ENCODE measurements around the gene ZNF581.

Gene ZNF581

DNA sequence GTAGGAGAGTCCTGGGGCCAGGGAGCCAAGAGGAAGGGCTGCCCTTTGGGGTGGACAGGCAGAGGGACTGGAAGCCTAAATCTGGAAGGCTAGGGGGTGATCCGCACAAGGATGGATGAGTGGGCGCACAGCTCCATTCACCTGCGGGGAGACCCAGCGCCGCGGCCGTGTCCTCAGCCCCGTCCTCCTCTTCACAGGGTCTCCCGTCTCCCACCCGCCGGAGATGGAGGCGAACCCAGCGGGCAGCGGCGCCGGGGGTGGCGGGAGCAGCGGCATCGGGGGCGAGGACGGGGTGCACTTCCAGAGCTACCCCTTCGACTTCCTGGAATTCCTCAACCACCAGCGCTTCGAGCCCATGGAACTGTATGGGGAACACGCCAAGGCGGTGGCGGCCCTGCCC is 30.1 kb upstream of the ZNF581 start:
- TF ChIP-seq RAD21 (IDR thresholded peaks at IDR 0.05; ENCODE audit: low read depth) (no peak), TCF12 (IDR thresholded peaks at IDR 0.05; ENCODE audit: low read depth) (no peak)

DNA sequence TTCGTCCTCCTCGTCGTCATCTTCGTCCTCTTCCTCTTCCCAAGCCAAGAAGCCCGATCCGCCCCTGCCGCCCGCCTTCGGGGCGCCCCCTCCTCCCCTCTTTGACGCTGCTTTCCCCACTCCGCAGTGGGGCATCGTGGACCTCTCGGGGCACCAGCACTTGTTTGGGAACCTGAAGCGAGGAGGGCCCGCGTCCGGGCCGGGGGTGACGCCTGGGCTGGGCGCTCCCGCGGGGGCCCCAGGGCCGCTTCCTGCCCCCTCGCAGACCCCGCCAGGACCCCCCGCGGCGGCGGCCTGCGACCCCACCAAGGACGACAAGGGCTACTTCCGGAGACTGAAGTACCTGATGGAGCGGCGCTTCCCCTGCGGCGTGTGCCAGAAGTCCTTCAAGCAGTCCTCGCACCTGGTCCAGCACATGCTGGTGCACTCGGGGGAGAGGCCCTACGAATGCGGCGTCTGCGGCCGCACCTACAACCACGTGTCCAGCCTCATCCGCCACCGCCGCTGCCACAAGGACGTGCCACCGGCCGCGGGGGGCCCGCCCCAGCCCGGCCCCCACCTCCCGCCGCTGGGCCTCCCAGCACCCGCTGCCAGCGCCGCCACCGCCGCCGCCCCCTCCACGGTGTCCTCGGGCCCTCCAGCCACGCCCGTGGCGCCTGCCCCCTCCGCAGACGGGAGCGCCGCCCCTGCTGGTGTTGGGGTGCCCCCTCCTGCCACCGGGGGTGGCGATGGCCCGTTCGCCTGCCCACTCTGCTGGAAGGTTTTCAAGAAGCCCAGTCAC is 29.3 kb upstream of the ZNF581 start:
- TF ChIP-seq TEAD4 (IDR thresholded peaks at IDR 0.05) (no peak), TCF12 (IDR thresholded peaks at IDR 0.05; ENCODE audit: low read depth) (no peak), ZBTB7A (IDR thresholded peaks at IDR 0.05; ENCODE audit: low read depth) (no peak), EGR1 (IDR thresholded peaks at IDR 0.05) (no peak), NFIC (IDR thresholded peaks at IDR 0.05) (no peak), RAD21 (IDR thresholded peaks at IDR 0.05; ENCODE audit: low read depth) (no peak), YY1 (IDR thresholded peaks at IDR 0.05; ENCODE audit: low read depth) (no peak), EP300 (IDR thresholded peaks at IDR 0.05; ENCODE audit: borderline replicate concordance) (no peak), CEBPB (IDR thresholded peaks at IDR 0.05) (no peak), CREB1 (IDR thresholded peaks at IDR 0.05; ENCODE audit: low read depth) (no peak), FOXM1 (IDR thresholded peaks at IDR 0.05; ENCODE audit: borderline replicate concordance, low read depth) (no peak), TAF1 (IDR thresholded peaks at IDR 0.05; ENCODE audit: low read depth) (no peak)
- TF ChIP-seq, protein P1, sequence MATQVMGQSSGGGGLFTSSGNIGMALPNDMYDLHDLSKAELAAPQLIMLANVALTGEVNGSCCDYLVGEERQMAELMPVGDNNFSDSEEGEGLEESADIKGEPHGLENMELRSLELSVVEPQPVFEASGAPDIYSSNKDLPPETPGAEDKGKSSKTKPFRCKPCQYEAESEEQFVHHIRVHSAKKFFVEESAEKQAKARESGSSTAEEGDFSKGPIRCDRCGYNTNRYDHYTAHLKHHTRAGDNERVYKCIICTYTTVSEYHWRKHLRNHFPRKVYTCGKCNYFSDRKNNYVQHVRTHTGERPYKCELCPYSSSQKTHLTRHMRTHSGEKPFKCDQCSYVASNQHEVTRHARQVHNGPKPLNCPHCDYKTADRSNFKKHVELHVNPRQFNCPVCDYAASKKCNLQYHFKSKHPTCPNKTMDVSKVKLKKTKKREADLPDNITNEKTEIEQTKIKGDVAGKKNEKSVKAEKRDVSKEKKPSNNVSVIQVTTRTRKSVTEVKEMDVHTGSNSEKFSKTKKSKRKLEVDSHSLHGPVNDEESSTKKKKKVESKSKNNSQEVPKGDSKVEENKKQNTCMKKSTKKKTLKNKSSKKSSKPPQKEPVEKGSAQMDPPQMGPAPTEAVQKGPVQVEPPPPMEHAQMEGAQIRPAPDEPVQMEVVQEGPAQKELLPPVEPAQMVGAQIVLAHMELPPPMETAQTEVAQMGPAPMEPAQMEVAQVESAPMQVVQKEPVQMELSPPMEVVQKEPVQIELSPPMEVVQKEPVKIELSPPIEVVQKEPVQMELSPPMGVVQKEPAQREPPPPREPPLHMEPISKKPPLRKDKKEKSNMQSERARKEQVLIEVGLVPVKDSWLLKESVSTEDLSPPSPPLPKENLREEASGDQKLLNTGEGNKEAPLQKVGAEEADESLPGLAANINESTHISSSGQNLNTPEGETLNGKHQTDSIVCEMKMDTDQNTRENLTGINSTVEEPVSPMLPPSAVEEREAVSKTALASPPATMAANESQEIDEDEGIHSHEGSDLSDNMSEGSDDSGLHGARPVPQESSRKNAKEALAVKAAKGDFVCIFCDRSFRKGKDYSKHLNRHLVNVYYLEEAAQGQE (IDR thresholded peaks at IDR 0.05; ENCODE audit: low read depth) = no peak
- TF ChIP-seq, protein P2, sequence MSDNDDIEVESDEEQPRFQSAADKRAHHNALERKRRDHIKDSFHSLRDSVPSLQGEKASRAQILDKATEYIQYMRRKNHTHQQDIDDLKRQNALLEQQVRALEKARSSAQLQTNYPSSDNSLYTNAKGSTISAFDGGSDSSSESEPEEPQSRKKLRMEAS (IDR thresholded peaks at IDR 0.05) = no peak
- TF ChIP-seq, protein P3, sequence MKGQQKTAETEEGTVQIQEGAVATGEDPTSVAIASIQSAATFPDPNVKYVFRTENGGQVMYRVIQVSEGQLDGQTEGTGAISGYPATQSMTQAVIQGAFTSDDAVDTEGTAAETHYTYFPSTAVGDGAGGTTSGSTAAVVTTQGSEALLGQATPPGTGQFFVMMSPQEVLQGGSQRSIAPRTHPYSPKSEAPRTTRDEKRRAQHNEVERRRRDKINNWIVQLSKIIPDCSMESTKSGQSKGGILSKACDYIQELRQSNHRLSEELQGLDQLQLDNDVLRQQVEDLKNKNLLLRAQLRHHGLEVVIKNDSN (IDR thresholded peaks at IDR 0.05) = no peak

DNA sequence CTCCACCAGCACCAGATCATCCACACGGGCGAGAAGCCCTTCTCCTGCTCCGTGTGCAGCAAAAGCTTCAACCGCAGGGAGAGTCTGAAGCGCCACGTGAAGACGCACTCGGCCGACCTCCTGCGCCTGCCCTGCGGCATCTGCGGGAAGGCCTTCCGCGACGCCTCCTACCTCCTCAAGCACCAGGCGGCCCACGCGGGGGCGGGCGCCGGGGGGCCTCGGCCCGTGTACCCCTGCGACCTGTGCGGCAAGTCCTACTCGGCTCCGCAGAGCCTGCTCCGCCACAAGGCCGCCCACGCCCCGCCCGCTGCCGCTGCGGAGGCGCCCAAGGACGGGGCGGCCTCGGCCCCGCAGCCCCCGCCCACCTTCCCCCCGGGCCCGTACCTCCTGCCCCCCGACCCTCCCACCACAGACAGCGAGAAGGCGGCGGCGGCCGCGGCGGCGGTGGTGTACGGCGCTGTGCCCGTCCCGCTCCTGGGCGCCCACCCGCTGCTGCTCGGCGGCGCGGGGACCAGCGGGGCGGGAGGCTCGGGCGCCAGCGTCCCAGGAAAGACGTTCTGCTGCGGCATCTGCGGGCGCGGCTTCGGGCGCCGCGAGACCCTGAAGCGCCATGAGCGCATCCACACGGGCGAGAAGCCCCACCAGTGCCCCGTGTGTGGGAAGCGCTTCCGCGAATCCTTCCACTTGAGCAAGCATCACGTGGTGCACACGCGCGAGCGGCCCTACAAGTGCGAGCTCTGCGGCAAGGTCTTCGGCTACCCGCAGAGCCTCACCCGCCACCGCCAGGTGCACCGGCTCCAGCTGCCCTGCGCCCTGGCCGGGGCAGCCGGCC is 28.5 kb upstream of the ZNF581 start:
- TF ChIP-seq, protein P2 (IDR thresholded peaks at IDR 0.05) = no peak
- no peak for TF ChIP-seq FOXM1 (IDR thresholded peaks at IDR 0.05; ENCODE audit: borderline replicate concordance, low read depth)
- TF ChIP-seq EP300 (IDR thresholded peaks at IDR 0.05; ENCODE audit: borderline replicate concordance) = no peak
- TF ChIP-seq CREB1 (IDR thresholded peaks at IDR 0.05; ENCODE audit: low read depth) = no peak
- TF ChIP-seq YY1 (IDR thresholded peaks at IDR 0.05; ENCODE audit: low read depth) = no peak
- no peak for TF ChIP-seq CEBPB (IDR thresholded peaks at IDR 0.05)
- TF ChIP-seq TCF12 (IDR thresholded peaks at IDR 0.05; ENCODE audit: low read depth) = no peak
- TF ChIP-seq NFIC (IDR thresholded peaks at IDR 0.05) = no peak
- TF ChIP-seq, protein P3 (IDR thresholded peaks at IDR 0.05) = no peak
- TF ChIP-seq EGR1 (IDR thresholded peaks at IDR 0.05) = no peak
- no peak for TF ChIP-seq TEAD4 (IDR thresholded peaks at IDR 0.05)

DNA sequence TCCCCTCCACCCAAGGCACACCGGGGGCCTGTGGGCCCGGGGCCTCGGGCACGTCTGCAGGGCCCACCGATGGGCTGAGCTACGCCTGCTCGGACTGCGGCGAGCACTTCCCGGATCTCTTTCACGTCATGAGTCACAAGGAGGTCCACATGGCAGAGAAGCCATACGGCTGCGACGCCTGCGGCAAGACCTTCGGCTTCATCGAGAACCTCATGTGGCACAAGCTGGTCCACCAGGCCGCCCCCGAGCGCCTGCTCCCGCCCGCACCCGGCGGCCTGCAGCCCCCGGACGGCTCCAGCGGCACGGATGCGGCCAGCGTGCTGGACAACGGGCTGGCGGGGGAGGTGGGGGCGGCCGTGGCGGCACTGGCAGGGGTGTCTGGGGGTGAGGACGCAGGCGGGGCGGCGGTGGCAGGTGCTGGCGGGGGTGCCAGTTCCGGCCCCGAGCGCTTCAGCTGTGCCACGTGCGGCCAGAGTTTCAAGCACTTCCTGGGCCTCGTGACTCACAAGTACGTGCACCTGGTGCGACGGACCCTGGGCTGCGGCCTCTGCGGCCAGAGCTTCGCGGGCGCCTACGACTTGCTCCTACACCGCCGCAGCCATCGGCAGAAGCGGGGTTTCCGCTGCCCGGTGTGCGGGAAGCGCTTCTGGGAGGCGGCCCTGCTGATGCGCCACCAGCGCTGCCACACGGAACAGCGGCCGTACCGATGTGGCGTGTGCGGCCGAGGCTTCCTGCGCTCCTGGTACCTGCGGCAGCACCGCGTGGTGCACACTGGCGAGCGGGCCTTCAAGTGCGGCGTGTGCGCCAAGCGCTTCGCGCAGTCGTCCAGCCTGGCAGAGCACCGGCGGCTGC is 27.7 kb upstream of the ZNF581 start:
- TF ChIP-seq, protein P1 (IDR thresholded peaks at IDR 0.05; ENCODE audit: low read depth) = no peak

DNA sequence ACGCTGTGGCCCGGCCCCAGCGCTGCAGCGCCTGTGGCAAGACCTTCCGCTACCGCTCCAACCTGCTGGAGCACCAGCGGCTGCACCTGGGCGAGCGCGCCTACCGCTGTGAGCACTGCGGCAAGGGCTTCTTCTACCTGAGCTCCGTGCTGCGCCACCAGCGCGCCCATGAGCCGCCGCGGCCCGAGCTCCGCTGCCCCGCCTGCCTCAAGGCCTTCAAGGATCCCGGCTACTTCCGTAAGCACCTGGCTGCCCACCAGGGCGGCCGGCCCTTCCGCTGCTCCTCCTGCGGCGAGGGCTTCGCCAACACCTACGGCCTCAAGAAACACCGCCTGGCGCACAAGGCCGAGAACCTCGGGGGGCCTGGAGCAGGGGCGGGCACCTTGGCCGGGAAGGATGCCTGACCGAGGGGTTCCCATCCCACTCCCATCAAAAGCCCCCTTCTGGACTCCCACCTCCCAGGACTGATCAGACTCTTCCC is 27.0 kb upstream of the ZNF581 start:
- TF ChIP-seq, protein P1 (IDR thresholded peaks at IDR 0.05; ENCODE audit: low read depth) = no peak
- TF ChIP-seq CREB1 (IDR thresholded peaks at IDR 0.05; ENCODE audit: low read depth) (no peak), EP300 (IDR thresholded peaks at IDR 0.05; ENCODE audit: borderline replicate concordance) (no peak), RAD21 (IDR thresholded peaks at IDR 0.05; ENCODE audit: low read depth) (no peak), YY1 (IDR thresholded peaks at IDR 0.05; ENCODE audit: low read depth) (no peak), NFIC (IDR thresholded peaks at IDR 0.05) (no peak), TCF12 (IDR thresholded peaks at IDR 0.05; ENCODE audit: low read depth) (no peak), TEAD4 (IDR thresholded peaks at IDR 0.05) (no peak), CEBPB (IDR thresholded peaks at IDR 0.05) (no peak), TAF1 (IDR thresholded peaks at IDR 0.05; ENCODE audit: low read depth) (no peak), EGR1 (IDR thresholded peaks at IDR 0.05) (no peak), ZBTB7A (IDR thresholded peaks at IDR 0.05; ENCODE audit: low read depth) (no peak), FOXM1 (IDR thresholded peaks at IDR 0.05; ENCODE audit: borderline replicate concordance, low read depth) (no peak)

All from Ishikawa (cell line).